Measurements from ENCODE around the gene PTPRG. TPM values are rescaled to one million over a fixed set of nuclear protein-coding genes. Genes with fewer than 3 reads are reported as not detected.

Gene PTPRG
- total and polyA plus RNA-seq, 2 of the 13 experiments (the other 11 are each of a cell fraction or from before 2014, with no cell fraction given) = 8.0 to 25.3 TPM

GRCh38 chr3:61828880-61829721 is 267.7 kb downstream of the PTPRG start:
- FAIRE-seq (no peak), ATAC-seq (no peak), DNase-seq (ENCODE audit: low spot score) (no peak)
- no peaks in the 10 kb centered on the region for H3K27me3 ChIP-seq (ENCODE audit: control insufficient read depth in 1 of 2, insufficient read depth in 2 of 2, low read length in 2 of 2)
- ChIA-PET CTCF (ENCODE audit: low intra/inter-chr PET ratio, low total read pairs) (no interaction called here), POLR2A (no interaction called here)
- no peak overlapping the region for H3K27ac ChIP-seq (ENCODE audit: extremely low read length, insufficient read depth, low read length)
- H2AFZ ChIP-seq (ENCODE audit: low read length) = no peak overlapping the region
- H3K9me3 ChIP-seq (ENCODE audit: low read length) = no peaks in the 10 kb centered on the region
- TF ChIP-seq SNAI1 (CRISPR knock-in tag; IDR thresholded peaks at IDR 0.05; ENCODE audit: borderline replicate concordance) (no peak), KDM5A (IDR thresholded peaks at IDR 0.05; ENCODE audit: borderline replicate concordance, low read length) (no peak), ZBTB37 (CRISPR knock-in tag; IDR thresholded peaks at IDR 0.05) (no peak), ZFP36 (IDR thresholded peaks at IDR 0.05; ENCODE audit: borderline replicate concordance, low read depth, low read length, partially characterized antibody) (no peak), ZNF446 (CRISPR knock-in tag; IDR thresholded peaks at IDR 0.05) (no peak), FOXK2 (IDR thresholded peaks at IDR 0.05) (no peak)
- in situ Hi-C loops (cut with HindIII; ENCODE audit: extremely low pct_ligation_motif_present, low pct_unique_long_range_greater_than_20kb) (no loop called here), intact Hi-C loops (cut with micrococcal nuclease; ENCODE audit: unreplicated experiment) (no loop called here)
- H3K4me2 ChIP-seq (ENCODE audit: low read depth, low read length) = no peak overlapping the region
- no peaks in the 10 kb centered on the region for H4K20me1 ChIP-seq (ENCODE audit: insufficient read depth, low read length)
- no TSS peak for BruUV-seq (replicated peaks)
- no peaks in the 10 kb centered on the region for H3K36me3 ChIP-seq (replicated peaks in 1 of 2; ENCODE audit: control insufficient read depth in 1 of 2, insufficient read depth in 2 of 2, low read length in 2 of 2)
- H3K4me1 ChIP-seq (ENCODE audit: insufficient read depth, low read length) = peaks cover 22% of the 10 kb centered on the region
- no peak overlapping the region for H3K4me3 ChIP-seq (replicated peaks in 1 of 3; ENCODE audit: insufficient read depth in 1 of 3, low read depth in 2 of 3, low read length in 3 of 3)
- H3K9ac ChIP-seq (ENCODE audit: insufficient read depth, low read depth, low read length) = no peak overlapping the region
- 78% methylated on average over 16 of the region's 16 CpGs for WGBS (ENCODE audit: low lambda C conversion rate)
- peaks cover 12% of the 10 kb centered on the region for H3K79me2 ChIP-seq (ENCODE audit: insufficient read depth, low read length)

Data from HepG2 (cell line).